Uterus (tissue), 4 donors: Measurements from ENCODE around the gene ATP8A2. TPM values are rescaled to one million over a fixed set of nuclear protein-coding genes. Genes with fewer than 3 reads are reported as not detected.

ENCODE experiments used
- DNase-seq, 2 donors: peaks; one replicate each; pipeline ENCODE4 v3.0.0-alpha.2; 2019 to 2020
- H3K27ac ChIP-seq, 2 donors: fragments of 200-600 bp; sonication (generic); 1 replicate in 1 of 2; 2 replicates in 1 of 2; pipeline ENCODE4 v1.5.1; 2016 to 2018
- H3K27me3 ChIP-seq, 2 donors: fragments of 200-600 bp; sonication (generic); one replicate each; pipeline ENCODE4 v1.5.1; 2018 to 2019; ENCODE audit warnings: control low read depth in 1 of 2
- H3K36me3 ChIP-seq, 2 donors: fragments of 200-600 bp; sonication (generic); one replicate each; pipeline ENCODE4 v1.5.1; 2019; ENCODE audit warnings: control low read depth in 1 of 2
- H3K4me1 ChIP-seq, 2 donors: fragments of 200-600 bp; sonication (generic); one replicate each; pipeline ENCODE4 v1.5.1; 2018 to 2019; ENCODE audit warnings: control low read depth in 1 of 2
- H3K4me3 ChIP-seq, 2 donors: fragments of 200-600 bp; sonication (generic); 1 replicate in 1 of 2; 2 replicates in 1 of 2; pipeline ENCODE4 v1.5.1; 2018 to 2019; ENCODE audit warnings: mild to moderate bottlenecking in 1 of 2
- H3K9me3 ChIP-seq, 2 donors: fragments of 200-600 bp; sonication (generic); one replicate each; pipeline ENCODE4 v1.5.1; 2019; ENCODE audit warnings: control low read depth in 1 of 2
- CTCF ChIP-seq, 4 experiments: fragments of 200-600 bp in 2 of 4; fragments of 450-650 bp in 2 of 4; sonication (generic) in 2 of 4; IDR thresholded peaks; one replicate each; pipeline ENCODE4 v1.5.1; 2016 to 2019; ENCODE audit warnings: antibody characterized with exemption in 4 of 4, mild to moderate bottlenecking in 2 of 4, moderate library complexity in 1 of 4
- POLR2A ChIP-seq, 2 donors: fragments of 450-650 bp; IDR thresholded peaks; one replicate each; pipeline ENCODE4 v1.6.1; 2016; ENCODE audit warnings: antibody characterized with exemption in 2 of 2, mild to moderate bottlenecking in 1 of 2, moderate library complexity in 1 of 2
- intact Hi-C: fragments of 100-400 bp; cut with DNase I; formaldehyde crosslinking; loops from one replicate; pipeline ENCODE4 v1.15.1; 2023; ENCODE audit warnings: low total_unique reads
- total RNA-seq, 4 donors: library from RNA; depleted of rRNA in 3 of 4; stranded (reverse); fragments of >200 nt in 3 of 4; gene quantifications; one replicate each; pipeline versions ENCODE4 v1.1.0 to v1.2.4, GENCODE V29; 2014 to 2023
- donor health status: DM: yes; HTN: yes; CAD: no.

The ATP8A2 gene
- total RNA-seq, 4 donors from 2014 or later = 0.64 to 21.4 TPM; not detected in 2

- DNase-seq = no peak
- Histone ChIP-seq H3K36me3 (no peaks in the 10 kb centered on the region), H3K9me3 (no peaks in the 10 kb centered on the region), H3K27ac (no peak overlapping the region), H3K27me3 (no peaks in the 10 kb centered on the region), H3K4me1 (no peaks in the 10 kb centered on the region), H3K4me3 (no peak overlapping the region)
- TF ChIP-seq POLR2A (IDR thresholded peaks at IDR 0.05) (no peak), CTCF (IDR thresholded peaks at IDR 0.05) (no peak)
- intact Hi-C loops = no loop called here
These were observed 362.1 kb downstream of the ATP8A2 start for GRCh38 chr13:25733696-25734435.

GRCh38 chr13:25738342-25739196 is 366.8 kb downstream of the ATP8A2 start:
- Histone ChIP-seq H3K9me3 (no peaks in the 10 kb centered on the region), H3K27ac (no peak overlapping the region), H3K27me3 (no peaks in the 10 kb centered on the region), H3K36me3 (no peaks in the 10 kb centered on the region), H3K4me1 (no peaks in the 10 kb centered on the region), H3K4me3 (no peak overlapping the region)
- TF ChIP-seq POLR2A (IDR thresholded peaks at IDR 0.05) (no peak), CTCF (IDR thresholded peaks at IDR 0.05) (no peak)
- no peak for DNase-seq
- intact Hi-C loops = no loop called here

- H3K36me3 ChIP-seq = no peaks in the 10 kb centered on the region
- no peak for TF ChIP-seq CTCF (IDR thresholded peaks at IDR 0.05)
- TF ChIP-seq POLR2A (IDR thresholded peaks at IDR 0.05) = no peak
- no peaks in the 10 kb centered on the region for H3K4me1 ChIP-seq
These were observed 367.6 kb downstream of the ATP8A2 start for GRCh38 chr13:25739376-25739775.

GRCh38 chr13:25741796-25742195 is 370.0 kb downstream of the ATP8A2 start:
- TF ChIP-seq CTCF (IDR thresholded peaks at IDR 0.05) = no peak
- TF ChIP-seq POLR2A (IDR thresholded peaks at IDR 0.05) = no peak
- Histone ChIP-seq H3K4me1 (no peaks in the 10 kb centered on the region), H3K27ac (no peak overlapping the region), H3K27me3 (no peaks in the 10 kb centered on the region), H3K36me3 (no peaks in the 10 kb centered on the region), H3K9me3 (no peaks in the 10 kb centered on the region), H3K4me3 (no peak overlapping the region)
- DNase-seq = no peak
- intact Hi-C loops = no loop called here

More at GRCh38 chr13:25739376-25739775, 367.6 kb downstream of the ATP8A2 start:
- Histone ChIP-seq H3K27me3 (no peaks in the 10 kb centered on the region), H3K27ac (no peak overlapping the region), H3K4me3 (no peak overlapping the region), H3K9me3 (no peaks in the 10 kb centered on the region)
- no peak for DNase-seq
- intact Hi-C loops = no loop called here

- intact Hi-C loops = no loop called here
- no peak for TF ChIP-seq CTCF (IDR thresholded peaks at IDR 0.05)
- TF ChIP-seq POLR2A (IDR thresholded peaks at IDR 0.05) = no peak
These were observed 370.4 kb downstream of the ATP8A2 start for GRCh38 chr13:25742220-25742619.

More at GRCh38 chr13:25742220-25742619, 370.4 kb downstream of the ATP8A2 start:
- no peaks in the 10 kb centered on the region for H3K36me3 ChIP-seq
- H3K9me3 ChIP-seq = no peaks in the 10 kb centered on the region
- no peaks in the 10 kb centered on the region for H3K4me1 ChIP-seq
- H3K27ac ChIP-seq = no peak overlapping the region
- no peak overlapping the region for H3K4me3 ChIP-seq
- DNase-seq = no peak
- no peaks in the 10 kb centered on the region for H3K27me3 ChIP-seq
